Stimulated activated CD8-positive, alpha-beta memory T cell treated with anti-CD3 and anti-CD28 coated beads, Interleukin-12 subunit alpha, Interleukin-12 subunit beta, amount 100 ng/mL, for 1 hour (primary cell): ENCODE measurements around the gene LEKR1.
"Not testable (repeated sequence)": the region's sequence is repeated elsewhere in the genome, so short reads cannot be mapped to it uniquely, and the experiment has no call there.

Experiments
- DNase-seq: peaks from one replicate; pipeline ENCODE4 v3.0.0-alpha.2; 2020; ENCODE audit warnings: low read depth

The LEKR1 gene

GRCh38 chr3:156837115-156837514 is 11.0 kb downstream of the LEKR1 start:
- DNase-seq, result no peak

DNA sequence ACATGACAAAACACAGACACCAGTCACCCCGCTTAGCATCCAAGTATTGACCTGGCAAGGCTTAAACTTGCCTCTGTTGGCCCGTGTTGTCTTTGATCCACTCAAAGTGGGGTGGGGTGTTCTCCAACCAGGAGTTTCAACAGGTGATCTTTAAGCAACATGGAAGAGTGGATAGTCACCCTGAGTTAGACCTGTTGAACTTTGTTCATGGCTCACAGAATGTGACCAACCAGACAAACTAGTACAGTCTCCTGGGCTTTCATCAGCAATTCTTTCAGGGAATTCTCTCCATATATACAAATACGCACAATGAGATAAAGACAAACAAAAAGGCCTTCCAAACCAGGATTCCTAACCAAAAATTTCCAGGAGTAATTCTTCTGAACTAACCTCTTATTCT is 11.9 kb downstream of the LEKR1 start:
- no peak for DNase-seq

- DNase-seq, result no peak
These were observed 14.9 kb downstream of the LEKR1 start for GRCh38 chr3:156840826-156841689.

DNA sequence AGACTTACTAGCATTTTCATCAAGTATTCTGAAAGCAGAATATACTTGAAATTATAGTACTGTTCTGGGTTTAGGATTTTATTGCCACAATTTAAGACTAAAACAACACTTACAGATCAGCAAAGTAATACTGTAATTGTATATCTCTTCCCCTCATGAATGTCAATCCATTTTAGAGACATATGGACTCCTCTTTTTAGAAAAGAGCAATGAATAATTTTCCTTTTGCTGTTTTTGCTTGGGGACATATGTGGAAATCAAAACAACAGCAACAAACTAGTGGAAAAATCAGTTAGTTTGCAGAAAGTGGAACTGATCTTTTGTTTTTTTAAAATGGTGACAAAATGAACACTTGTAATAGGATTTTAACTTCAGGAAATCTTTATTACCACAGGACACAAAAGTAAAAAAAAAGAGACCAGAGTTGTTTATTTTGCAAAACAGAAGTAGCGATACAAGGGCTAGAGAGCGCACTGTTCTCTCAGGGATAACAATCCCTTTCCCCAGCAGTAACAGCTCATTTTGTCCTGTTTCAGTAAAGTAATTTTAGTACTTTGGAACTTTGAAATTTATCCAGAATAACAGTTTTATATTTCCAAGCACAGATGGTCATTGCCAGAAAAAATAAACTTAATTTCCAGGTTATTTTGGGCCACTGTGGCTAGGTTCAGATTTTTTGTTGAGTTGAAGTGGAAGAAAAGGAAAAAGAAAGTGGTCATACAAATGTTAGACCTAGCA is 17.1 kb downstream of the LEKR1 start:
- no peak for DNase-seq

DNA sequence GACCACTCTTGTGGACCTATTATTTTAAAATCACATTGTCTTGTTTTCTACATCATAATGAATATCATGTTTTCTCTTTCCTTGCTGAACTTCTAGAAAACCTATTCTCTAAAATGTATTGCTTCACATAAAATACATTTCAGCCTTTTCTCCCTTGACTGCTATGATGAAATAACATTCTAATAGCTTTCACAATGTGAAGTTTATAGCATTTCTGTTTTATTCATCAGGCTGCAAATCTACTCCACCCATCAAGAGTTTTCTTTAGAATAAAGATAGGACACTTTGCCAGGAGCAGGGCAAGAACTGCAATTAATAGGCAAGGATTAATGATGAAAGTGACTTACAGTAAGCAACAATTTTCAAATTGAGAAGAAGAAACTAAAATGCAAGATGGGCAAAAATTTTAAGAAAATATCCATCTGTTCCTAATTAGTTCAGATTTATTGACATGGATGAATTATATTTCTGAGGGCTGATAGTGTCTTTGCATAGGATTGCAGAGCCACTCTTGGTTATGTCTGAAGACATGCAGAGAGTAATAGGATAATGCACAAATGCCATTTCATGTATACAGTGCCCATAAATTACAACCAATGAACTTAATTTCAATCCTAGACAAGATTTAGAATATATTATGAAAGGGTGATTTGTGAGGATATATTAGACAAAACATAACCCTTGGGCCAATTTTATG is 21.7 kb downstream of the LEKR1 start:
- DNase-seq, result no peak

- no peak for DNase-seq
These were observed 33.4 kb downstream of the LEKR1 start for GRCh38 chr3:156859578-156859977.

DNA sequence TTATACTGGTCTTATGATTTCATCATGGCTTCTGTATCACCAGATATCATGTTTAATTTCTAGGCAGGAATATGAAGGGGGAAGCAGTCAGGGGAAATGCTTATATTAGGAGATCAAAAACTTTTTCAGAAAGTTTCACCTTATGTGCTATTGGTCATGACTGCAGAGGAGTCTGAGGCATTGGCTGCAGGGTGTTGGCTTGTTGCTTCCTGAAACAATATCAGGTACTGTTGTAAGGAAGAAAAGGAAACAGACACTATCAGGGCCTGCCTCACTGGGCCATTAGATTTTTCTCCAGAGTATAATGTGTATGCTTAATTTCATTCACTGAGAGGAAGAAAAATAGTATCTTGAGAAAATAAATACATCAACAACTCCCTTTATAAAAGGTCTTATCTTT is 34.7 kb downstream of the LEKR1 start:
- DNase-seq, result no peak

- no peak for DNase-seq
These were observed 36.2 kb downstream of the LEKR1 start for GRCh38 chr3:156862338-156862737.

DNA sequence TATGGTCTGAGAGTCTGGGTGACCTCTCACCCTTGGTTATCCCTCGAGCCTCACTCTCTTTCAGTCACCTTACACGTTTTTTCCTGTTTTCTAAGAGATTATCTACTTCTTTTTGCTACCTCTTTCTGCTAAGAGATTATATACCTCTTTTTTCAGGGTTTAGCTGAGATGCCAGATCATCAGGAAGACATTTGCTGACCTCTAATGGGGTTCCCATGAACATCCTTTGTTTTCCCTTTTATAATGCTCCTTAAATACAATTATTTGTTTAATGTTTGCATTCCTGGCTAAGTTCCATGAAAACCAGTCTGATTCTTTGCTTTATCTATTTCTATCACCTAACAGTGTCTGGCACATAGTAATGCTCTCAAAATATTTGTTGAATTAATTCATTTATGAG is 39.6 kb downstream of the LEKR1 start:
- DNase-seq, result no peak

DNA sequence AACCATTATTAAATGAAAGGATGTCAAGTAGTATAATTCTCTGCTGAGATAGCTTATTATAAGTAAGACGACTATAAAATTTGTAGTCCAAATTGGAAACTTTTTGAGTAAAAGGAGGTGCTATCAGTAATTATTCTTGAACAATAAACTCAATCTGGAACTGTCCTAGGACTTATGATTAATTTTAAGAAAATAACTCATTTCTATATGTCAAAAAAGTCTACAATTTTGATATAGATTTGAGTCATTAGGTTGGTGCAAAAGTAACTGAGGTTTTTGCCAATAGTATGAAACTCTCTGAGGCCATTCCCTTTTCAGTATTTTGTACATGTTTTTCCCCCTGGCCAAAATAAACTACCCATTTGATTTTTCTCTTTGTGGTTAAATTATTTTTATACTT is 41.0 kb downstream of the LEKR1 start:
- DNase-seq, result no peak

GRCh38 chr3:156867920-156868319 is 41.8 kb downstream of the LEKR1 start:
- DNase-seq, result no peak

DNA sequence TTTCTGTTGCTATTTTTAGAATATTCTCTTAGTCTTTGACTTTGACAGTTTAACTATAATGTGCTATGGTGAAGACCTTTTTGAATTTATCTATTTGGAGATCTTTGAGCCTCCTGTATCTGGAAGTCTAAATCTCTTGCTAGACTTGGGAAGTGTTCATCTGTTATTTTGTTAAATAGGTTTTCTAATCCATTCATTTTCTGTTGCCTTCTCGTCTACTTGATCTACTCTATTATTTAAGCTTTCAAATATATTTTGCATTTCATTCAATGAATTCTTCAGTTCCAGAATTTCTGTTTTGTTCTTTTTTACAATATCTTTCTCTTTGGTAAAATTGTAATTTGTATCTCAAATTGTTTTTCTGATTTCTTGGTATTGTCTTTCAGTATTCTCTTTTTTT is 47.8 kb downstream of the LEKR1 start:
- no peak for DNase-seq

DNA sequence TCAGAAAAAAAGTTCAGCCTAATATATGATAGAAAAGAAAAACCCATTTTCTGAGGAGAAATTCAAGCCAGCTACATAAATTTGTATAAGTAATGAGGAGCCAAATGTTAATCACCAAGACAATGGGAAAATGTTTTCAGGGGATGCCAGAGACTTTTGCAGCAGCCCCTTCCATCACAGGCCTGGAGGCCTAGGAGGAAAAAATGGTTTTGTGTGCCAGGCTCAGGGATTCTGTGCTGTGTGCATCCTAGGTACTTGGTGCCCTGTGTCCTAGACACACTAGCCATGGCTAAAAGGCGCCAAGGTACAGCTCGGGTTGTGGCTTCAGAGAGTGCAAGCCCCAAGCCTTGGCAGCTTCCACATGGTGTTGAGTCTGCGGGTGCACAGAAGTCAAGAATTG is 53.3 kb downstream of the LEKR1 start:
- not testable (repeated sequence) for DNase-seq

GRCh38 chr3:156885761-156886160 is 59.6 kb downstream of the LEKR1 start:
- DNase-seq, result no peak

- no peak for DNase-seq
These were observed 62.0 kb downstream of the LEKR1 start for GRCh38 chr3:156888176-156888575.

GRCh38 chr3:156888576-156888975 is 62.4 kb downstream of the LEKR1 start:
- DNase-seq, result no peak

DNA sequence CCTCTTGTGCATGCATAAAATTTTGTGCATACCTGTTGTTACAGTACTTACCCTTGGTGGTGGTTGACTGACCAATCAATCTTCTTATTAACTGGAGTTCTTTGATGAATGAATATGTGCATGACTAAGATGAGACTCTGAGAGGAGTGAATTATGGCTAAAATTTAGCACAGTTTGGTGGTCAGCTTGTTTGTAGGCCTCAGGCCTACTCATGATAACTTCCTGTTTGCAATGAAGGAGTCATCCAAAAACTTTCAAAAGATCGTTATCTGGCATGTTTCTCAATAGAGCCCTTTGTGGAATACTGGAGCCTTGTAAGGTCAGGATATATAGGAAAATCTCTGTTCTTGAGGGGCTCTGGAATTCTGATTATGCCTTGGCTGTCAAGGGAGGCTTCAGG is 66.5 kb downstream of the LEKR1 start:
- DNase-seq, result no peak

GRCh38 chr3:156895374-156895773 is 69.2 kb downstream of the LEKR1 start:
- not testable (repeated sequence) for DNase-seq

- DNase-seq, result not testable (repeated sequence)
These were observed 71.7 kb downstream of the LEKR1 start for GRCh38 chr3:156897851-156898250.

GRCh38 chr3:156898296-156898880 is 72.2 kb downstream of the LEKR1 start:
- DNase-seq, result no peak

GRCh38 chr3:156899951-156900350 is 73.8 kb downstream of the LEKR1 start:
- DNase-seq, result no peak

DNA sequence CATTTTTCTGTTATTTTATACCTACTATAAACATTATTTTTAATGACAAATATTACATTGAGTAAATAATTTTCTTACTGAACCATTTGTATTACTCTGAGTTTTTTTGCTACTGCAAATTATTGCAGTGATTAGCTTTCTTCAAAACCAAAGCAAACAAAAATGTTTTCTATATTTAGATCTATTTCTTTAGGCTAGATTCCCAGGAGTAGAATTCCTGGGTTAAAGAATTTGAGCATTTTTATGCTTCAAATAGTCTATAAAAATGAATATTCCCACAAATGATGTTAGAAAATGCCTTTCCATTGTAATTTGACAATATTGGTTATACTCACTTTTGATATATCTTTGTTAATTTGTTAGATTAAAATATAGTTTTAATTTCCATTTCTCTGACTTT is 76.8 kb downstream of the LEKR1 start:
- DNase-seq, result no peak
